HEK293 (cell line): ENCODE data around the gene DHRS4L2.

Source experiments
- GLI2 ChIP-seq: fragments of 450-650 bp; formaldehyde crosslinking; IDR thresholded peaks from 2 replicates; pipeline ENCODE4; 2017; ENCODE audit warnings: missing biosample characterization, missing genetic modification characterization, low read depth, borderline replicate concordance
- KLF16 ChIP-seq: fragments of 450-650 bp; formaldehyde crosslinking; IDR thresholded peaks from 2 replicates; pipeline ENCODE4 v1.5.1; 2017; ENCODE audit warnings: missing biosample characterization, missing genetic modification characterization
- RBAK ChIP-seq: fragments of 450-650 bp; formaldehyde crosslinking; IDR thresholded peaks from 2 replicates; pipeline ENCODE4 v1.5.1; 2016; ENCODE audit warnings: missing biosample characterization, missing genetic modification characterization
- REPIN1 ChIP-seq: fragments of 450-650 bp; formaldehyde crosslinking; IDR thresholded peaks from 2 replicates; pipeline ENCODE4 v1.5.1; 2017; ENCODE audit warnings: missing biosample characterization, missing genetic modification characterization, low read depth
- SP3 ChIP-seq: fragments of 450-650 bp; formaldehyde crosslinking; IDR thresholded peaks from 2 replicates; pipeline ENCODE4 v1.5.1; 2016; ENCODE audit warnings: missing biosample characterization, missing genetic modification characterization
- TCF7L2 ChIP-seq: IDR thresholded peaks from 2 replicates; pipeline ENCODE4 v1.6.1; 2011; ENCODE audit warnings: low read depth, mild to moderate bottlenecking, inconsistent platforms, low read length, moderate library complexity, borderline replicate concordance
- ZBTB26 ChIP-seq: fragments of 450-650 bp; formaldehyde crosslinking; optimal IDR thresholded peaks from 2 replicates; pipeline ENCODE3; 2016; ENCODE audit warnings: missing biosample characterization, mild to moderate bottlenecking, missing genetic modification characterization
- ZBTB7A ChIP-seq: fragments of 450-650 bp; formaldehyde crosslinking; IDR thresholded peaks from 2 replicates; pipeline ENCODE4 v1.5.1; 2016; ENCODE audit warnings: low read depth, missing biosample characterization, missing genetic modification characterization
- ZNF112 ChIP-seq: fragments of 450-650 bp; formaldehyde crosslinking; IDR thresholded peaks from 2 replicates; pipeline ENCODE4 v1.5.0; 2017; ENCODE audit warnings: missing biosample characterization, missing genetic modification characterization
- ZNF133 ChIP-seq: fragments of 450-650 bp; formaldehyde crosslinking; IDR thresholded peaks from 2 replicates; pipeline ENCODE4 v1.5.1; 2016; ENCODE audit warnings: missing biosample characterization, missing genetic modification characterization
- ZNF155 ChIP-seq: fragments of 450-650 bp; formaldehyde crosslinking; IDR thresholded peaks from 2 replicates; pipeline ENCODE4 v1.5.1; 2016; ENCODE audit warnings: missing biosample characterization, missing genetic modification characterization
- ZNF175 ChIP-seq: fragments of 450-650 bp; formaldehyde crosslinking; IDR thresholded peaks from 2 replicates; pipeline ENCODE4 v1.5.1; 2016; ENCODE audit warnings: missing biosample characterization, missing genetic modification characterization
- ZNF184 ChIP-seq: fragments of 450-650 bp; IDR thresholded peaks from 2 replicates; pipeline ENCODE4 v1.5.1; 2018; ENCODE audit warnings: missing biosample characterization, mild to moderate bottlenecking, missing genetic modification characterization
- ZNF26 ChIP-seq: fragments of 450-650 bp; formaldehyde crosslinking; IDR thresholded peaks from 2 replicates; pipeline ENCODE4 v1.5.1; 2016; ENCODE audit warnings: missing biosample characterization, missing genetic modification characterization
- ZNF335 ChIP-seq: fragments of 450-650 bp; formaldehyde crosslinking; conservative IDR thresholded peaks from 2 replicates; pipeline ENCODE4 v1.5.1; 2016; ENCODE audit warnings: missing biosample characterization, missing genetic modification characterization
- ZNF341 ChIP-seq: fragments of 450-650 bp; formaldehyde crosslinking; IDR thresholded peaks from 2 replicates; pipeline ENCODE4; 2016; ENCODE audit warnings: low read depth, missing biosample characterization, missing genetic modification characterization
- ZNF518A ChIP-seq: fragments of 450-650 bp; formaldehyde crosslinking; conservative IDR thresholded peaks from 2 replicates; pipeline ENCODE4 v1.5.1; 2016; ENCODE audit warnings: low read depth, missing biosample characterization, missing genetic modification characterization
- ZNF529 ChIP-seq: fragments of 450-650 bp; formaldehyde crosslinking; IDR thresholded peaks from 2 replicates; pipeline ENCODE4 v1.5.1; 2017; ENCODE audit warnings: missing genetic modification characterization, missing biosample characterization; ENCODE audit not compliant: insufficient replicate concordance
- ZNF555 ChIP-seq: fragments of 450-650 bp; formaldehyde crosslinking; conservative IDR thresholded peaks from 2 replicates; pipeline ENCODE4 v1.5.1; 2017; ENCODE audit warnings: missing biosample characterization, mild to moderate bottlenecking, missing genetic modification characterization, inconsistent platforms
- ZNF558 ChIP-seq: fragments of 450-650 bp; formaldehyde crosslinking; IDR thresholded peaks from 2 replicates; pipeline ENCODE4 v1.5.1; 2016; ENCODE audit warnings: missing biosample characterization, missing genetic modification characterization
- ZNF585B ChIP-seq: fragments of 450-650 bp; formaldehyde crosslinking; IDR thresholded peaks from 2 replicates; pipeline ENCODE4 v1.5.1; 2016; ENCODE audit warnings: missing biosample characterization, missing genetic modification characterization
- ZNF596 ChIP-seq: fragments of 450-650 bp; IDR thresholded peaks from 2 replicates; pipeline ENCODE4 v1.5.0; 2018; ENCODE audit warnings: missing biosample characterization, mild to moderate bottlenecking, missing genetic modification characterization, moderate library complexity
- ZNF629 ChIP-seq: fragments of 450-650 bp; formaldehyde crosslinking; IDR thresholded peaks from 2 replicates; pipeline ENCODE4 v1.5.1; 2017; ENCODE audit warnings: missing biosample characterization, missing genetic modification characterization
- ZNF677 ChIP-seq: fragments of 450-650 bp; IDR thresholded peaks from 2 replicates; pipeline ENCODE4 v1.5.0; 2018; ENCODE audit warnings: missing biosample characterization, mild to moderate bottlenecking, missing genetic modification characterization, moderate library complexity
- ZNF792 ChIP-seq: fragments of 450-650 bp; formaldehyde crosslinking; IDR thresholded peaks from 2 replicates; pipeline ENCODE4 v1.5.1; 2016; ENCODE audit warnings: missing biosample characterization, missing genetic modification characterization
- TF ChIP-seq, protein P1 (sequence below): fragments of 450-650 bp; formaldehyde crosslinking; IDR thresholded peaks from 2 replicates; pipeline ENCODE4 v1.5.1; 2016; ENCODE audit warnings: missing biosample characterization, missing genetic modification characterization, low read depth
- TF ChIP-seq, protein P2 (sequence below): fragments of 450-650 bp; formaldehyde crosslinking; IDR thresholded peaks from 2 replicates; pipeline ENCODE4 v1.5.1; 2017; ENCODE audit warnings: missing biosample characterization, mild to moderate bottlenecking, missing genetic modification characterization, moderate library complexity

DHRS4L2 gene

GRCh38 chr14:24051789-24052655, 63.3 kb downstream of the DHRS4L2 start, which contains the start of gene CARMIL3 (continued):
- no peak for TF ChIP-seq ZNF529 (tag by site-specific recombination)
- no peak for TF ChIP-seq ZNF677 (tag by site-specific recombination)
- no peak for TF ChIP-seq GLI2 (tag by site-specific recombination)
- TF ChIP-seq REPIN1 (tag by site-specific recombination): no peak
- TF ChIP-seq ZNF184 (tag by site-specific recombination): no peak
- no peak for TF ChIP-seq ZNF596
- no peak for TF ChIP-seq ZNF558 (tag by site-specific recombination)
- peak; percentile 34; the same call in 1 of the 2 replicates for TF ChIP-seq ZNF341 (tag by site-specific recombination)
- no peak for TF ChIP-seq RBAK
- TF ChIP-seq ZNF792 (tag by site-specific recombination): no peak
- no peak for TF ChIP-seq ZNF555 (tag by site-specific recombination)
- TF ChIP-seq ZNF629 (tag by site-specific recombination): 0 out of 2 replicates have a peak, but pooled peaks have one; percentile 15
- TF ChIP-seq ZBTB26 (tag by site-specific recombination): peak; percentile 75
- TF ChIP-seq, protein P1, sequence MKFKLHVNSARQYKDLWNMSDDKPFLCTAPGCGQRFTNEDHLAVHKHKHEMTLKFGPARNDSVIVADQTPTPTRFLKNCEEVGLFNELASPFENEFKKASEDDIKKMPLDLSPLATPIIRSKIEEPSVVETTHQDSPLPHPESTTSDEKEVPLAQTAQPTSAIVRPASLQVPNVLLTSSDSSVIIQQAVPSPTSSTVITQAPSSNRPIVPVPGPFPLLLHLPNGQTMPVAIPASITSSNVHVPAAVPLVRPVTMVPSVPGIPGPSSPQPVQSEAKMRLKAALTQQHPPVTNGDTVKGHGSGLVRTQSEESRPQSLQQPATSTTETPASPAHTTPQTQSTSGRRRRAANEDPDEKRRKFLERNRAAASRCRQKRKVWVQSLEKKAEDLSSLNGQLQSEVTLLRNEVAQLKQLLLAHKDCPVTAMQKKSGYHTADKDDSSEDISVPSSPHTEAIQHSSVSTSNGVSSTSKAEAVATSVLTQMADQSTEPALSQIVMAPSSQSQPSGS (tag by site-specific recombination): no peak
- peak; percentile 49 for TF ChIP-seq ZNF335 (tag by site-specific recombination)
- TF ChIP-seq ZBTB7A: no peak
- TF ChIP-seq ZNF175 (tag by site-specific recombination): no peak
- no peak for TF ChIP-seq ZNF585B (tag by site-specific recombination)
- TF ChIP-seq ZNF112: no peak
- no peak for TF ChIP-seq ZNF518A (tag by site-specific recombination)
- no peak for TF ChIP-seq ZNF26 (tag by site-specific recombination)
- TF ChIP-seq SP3 (tag by site-specific recombination): peak; percentile 85
- TF ChIP-seq TCF7L2: no peak
- TF ChIP-seq ZNF155: no peak
- peak; percentile 42 for TF ChIP-seq KLF16 (tag by site-specific recombination)
- no peak for TF ChIP-seq ZNF133
- TF ChIP-seq, protein P2, sequence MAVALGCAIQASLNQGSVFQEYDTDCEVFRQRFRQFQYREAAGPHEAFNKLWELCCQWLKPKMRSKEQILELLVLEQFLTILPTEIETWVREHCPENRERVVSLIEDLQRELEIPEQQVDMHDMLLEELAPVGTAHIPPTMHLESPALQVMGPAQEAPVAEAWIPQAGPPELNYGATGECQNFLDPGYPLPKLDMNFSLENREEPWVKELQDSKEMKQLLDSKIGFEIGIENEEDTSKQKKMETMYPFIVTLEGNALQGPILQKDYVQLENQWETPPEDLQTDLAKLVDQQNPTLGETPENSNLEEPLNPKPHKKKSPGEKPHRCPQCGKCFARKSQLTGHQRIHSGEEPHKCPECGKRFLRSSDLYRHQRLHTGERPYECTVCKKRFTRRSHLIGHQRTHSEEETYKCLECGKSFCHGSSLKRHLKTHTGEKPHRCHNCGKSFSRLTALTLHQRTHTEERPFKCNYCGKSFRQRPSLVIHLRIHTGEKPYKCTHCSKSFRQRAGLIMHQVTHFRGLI: 0 out of 2 replicates have a peak, but pooled peaks have one; percentile 13
